ENCODE results near the gene UGP2. TPM values are rescaled to one million over a fixed set of nuclear protein-coding genes. Genes with fewer than 3 reads are reported as not detected.

The UGP2 gene
- total RNA-seq, 1 donor from 2014 or later = 99.5 TPM

DNA sequence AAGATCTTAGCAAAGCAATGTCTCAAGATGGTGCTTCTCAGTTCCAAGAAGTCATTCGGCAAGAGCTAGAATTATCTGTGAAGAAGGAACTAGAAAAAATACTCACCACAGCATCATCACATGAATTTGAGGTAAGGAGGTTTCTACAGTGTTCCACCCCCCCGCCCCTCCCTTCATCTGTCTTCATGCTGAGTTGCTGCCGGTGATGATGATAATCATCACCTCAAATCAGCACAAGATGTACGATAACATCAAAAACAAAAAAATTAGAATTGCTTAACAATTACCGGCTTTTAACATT, 14.6 kb downstream of the UGP2 start:
- peaks cover 36% of the 10 kb centered on the region for H3K4me1 Mint-ChIP-seq (ENCODE audit: low read depth)
- no peaks in the 10 kb centered on the region for H3K27me3 Mint-ChIP-seq (ENCODE audit: low read depth)
- no peak overlapping the region for H3K27ac Mint-ChIP-seq (ENCODE audit: unreplicated experiment)
- no peak overlapping the region for H3K4me3 Mint-ChIP-seq (ENCODE audit: unreplicated experiment)
- TF ChIP-seq, protein P1, sequence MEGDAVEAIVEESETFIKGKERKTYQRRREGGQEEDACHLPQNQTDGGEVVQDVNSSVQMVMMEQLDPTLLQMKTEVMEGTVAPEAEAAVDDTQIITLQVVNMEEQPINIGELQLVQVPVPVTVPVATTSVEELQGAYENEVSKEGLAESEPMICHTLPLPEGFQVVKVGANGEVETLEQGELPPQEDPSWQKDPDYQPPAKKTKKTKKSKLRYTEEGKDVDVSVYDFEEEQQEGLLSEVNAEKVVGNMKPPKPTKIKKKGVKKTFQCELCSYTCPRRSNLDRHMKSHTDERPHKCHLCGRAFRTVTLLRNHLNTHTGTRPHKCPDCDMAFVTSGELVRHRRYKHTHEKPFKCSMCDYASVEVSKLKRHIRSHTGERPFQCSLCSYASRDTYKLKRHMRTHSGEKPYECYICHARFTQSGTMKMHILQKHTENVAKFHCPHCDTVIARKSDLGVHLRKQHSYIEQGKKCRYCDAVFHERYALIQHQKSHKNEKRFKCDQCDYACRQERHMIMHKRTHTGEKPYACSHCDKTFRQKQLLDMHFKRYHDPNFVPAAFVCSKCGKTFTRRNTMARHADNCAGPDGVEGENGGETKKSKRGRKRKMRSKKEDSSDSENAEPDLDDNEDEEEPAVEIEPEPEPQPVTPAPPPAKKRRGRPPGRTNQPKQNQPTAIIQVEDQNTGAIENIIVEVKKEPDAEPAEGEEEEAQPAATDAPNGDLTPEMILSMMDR (IDR thresholded peaks at IDR 0.05) = no peak
- DNase-seq (ENCODE audit: low spot score) = no peak
- no peaks in the 10 kb centered on the region for H3K9me3 Mint-ChIP-seq (ENCODE audit: low read depth)
- H3K36me3 Mint-ChIP-seq (ENCODE audit: low read depth) = peaks cover 14% of the 10 kb centered on the region

DNA sequence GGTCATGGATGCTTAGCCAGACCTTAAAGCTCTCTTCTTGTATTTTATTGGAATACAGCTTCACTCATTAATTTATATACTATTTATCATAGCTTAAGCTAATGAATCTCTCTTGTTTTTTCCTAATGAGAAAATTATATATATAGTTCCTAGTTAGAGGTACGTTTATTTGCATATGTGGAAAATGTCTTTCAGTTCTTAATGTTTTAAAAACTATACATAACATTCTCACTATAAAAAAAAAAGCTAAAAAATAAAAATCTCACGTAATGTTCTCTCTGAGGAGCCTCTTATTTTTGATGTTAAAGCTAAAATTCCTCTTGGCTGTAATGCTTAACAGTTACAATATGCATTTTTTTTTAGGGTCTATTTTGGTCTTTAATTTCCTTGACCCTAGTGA, 16.6 kb downstream of the UGP2 start:
- H3K9me3 Mint-ChIP-seq (ENCODE audit: low read depth) = no peaks in the 10 kb centered on the region
- H3K4me1 Mint-ChIP-seq (ENCODE audit: low read depth) = peaks cover 19% of the 10 kb centered on the region
- H3K27me3 Mint-ChIP-seq (ENCODE audit: low read depth) = no peaks in the 10 kb centered on the region
- no peak for DNase-seq (ENCODE audit: low spot score)
- H3K27ac Mint-ChIP-seq (ENCODE audit: unreplicated experiment) = no peak overlapping the region
- TF ChIP-seq, protein P1 (IDR thresholded peaks at IDR 0.05) = no peak
- H3K4me3 Mint-ChIP-seq (ENCODE audit: unreplicated experiment) = no peak overlapping the region
- H3K36me3 Mint-ChIP-seq (ENCODE audit: low read depth) = peaks cover 14% of the 10 kb centered on the region

GRCh38 chr2:63861220-63861822, 19.6 kb downstream of the UGP2 start:
- Mint-ChIP-seq H3K36me3 (ENCODE audit: low read depth) (peaks cover 14% of the 10 kb centered on the region), H3K9me3 (ENCODE audit: low read depth) (no peaks in the 10 kb centered on the region), H3K27ac (ENCODE audit: unreplicated experiment) (no peak overlapping the region), H3K4me3 (ENCODE audit: unreplicated experiment) (no peak overlapping the region), H3K4me1 (ENCODE audit: low read depth) (peaks cover 14% of the 10 kb centered on the region), H3K27me3 (ENCODE audit: low read depth) (no peaks in the 10 kb centered on the region)
- TF ChIP-seq, protein P1 (IDR thresholded peaks at IDR 0.05) = peak; percentile 87
- DNase-seq (ENCODE audit: low spot score) = no peak

DNA sequence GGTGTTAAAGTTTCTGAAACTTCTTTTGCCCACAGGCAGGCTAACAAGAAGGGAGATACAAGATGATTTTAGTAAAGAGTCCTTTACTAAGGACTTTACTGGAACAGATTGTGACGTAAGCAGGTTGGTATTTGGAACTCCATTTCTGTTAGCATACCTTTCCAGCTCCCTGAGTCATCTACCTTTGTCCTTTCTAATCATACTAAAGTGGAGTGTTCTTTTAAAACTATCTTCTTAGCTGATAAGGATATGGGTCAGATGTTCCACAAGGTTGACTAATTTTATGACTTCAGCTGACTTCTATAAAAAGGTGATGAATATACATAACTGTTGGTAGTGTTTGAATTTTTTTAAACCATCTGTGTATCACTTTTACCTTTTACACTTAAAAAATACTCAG, 21.1 kb downstream of the UGP2 start:
- Mint-ChIP-seq H3K27ac (ENCODE audit: unreplicated experiment) (no peak overlapping the region), H3K27me3 (ENCODE audit: low read depth) (no peaks in the 10 kb centered on the region), H3K36me3 (ENCODE audit: low read depth) (peaks cover 11% of the 10 kb centered on the region), H3K4me3 (ENCODE audit: unreplicated experiment) (no peak overlapping the region), H3K9me3 (ENCODE audit: low read depth) (no peaks in the 10 kb centered on the region), H3K4me1 (ENCODE audit: low read depth) (peaks cover 19% of the 10 kb centered on the region)
- no peak for DNase-seq (ENCODE audit: low spot score)
- TF ChIP-seq, protein P1 (IDR thresholded peaks at IDR 0.05) = no peak

DNA sequence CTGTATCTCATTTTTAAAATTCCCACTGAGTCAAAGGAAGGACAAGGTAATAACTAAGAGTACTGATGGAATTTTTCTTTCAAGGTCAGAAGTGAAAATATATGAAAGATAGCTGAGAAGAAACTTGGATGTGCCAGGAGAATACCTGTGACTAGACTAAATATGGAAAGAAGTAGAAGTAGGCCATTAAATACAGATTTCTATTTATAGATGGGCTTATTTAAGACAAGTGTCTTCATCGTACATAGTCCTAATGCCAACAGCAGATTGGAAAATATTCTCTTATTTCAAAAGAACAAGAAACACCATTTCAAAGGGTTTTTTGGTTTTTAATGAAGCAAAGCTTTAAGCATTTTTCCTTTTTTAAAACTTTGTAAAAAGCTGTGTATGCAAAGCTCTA, 22.0 kb downstream of the UGP2 start:
- Mint-ChIP-seq H3K4me1 (ENCODE audit: low read depth) (peaks cover 19% of the 10 kb centered on the region), H3K27me3 (ENCODE audit: low read depth) (no peaks in the 10 kb centered on the region), H3K9me3 (ENCODE audit: low read depth) (no peaks in the 10 kb centered on the region), H3K4me3 (ENCODE audit: unreplicated experiment) (no peak overlapping the region), H3K27ac (ENCODE audit: unreplicated experiment) (no peak overlapping the region), H3K36me3 (ENCODE audit: low read depth) (peaks cover 10% of the 10 kb centered on the region)
- no peak for DNase-seq (ENCODE audit: low spot score)
- TF ChIP-seq, protein P1 (IDR thresholded peaks at IDR 0.05) = no peak

All from chondrocyte (in vitro differentiated cells).